HEK293 (cell line): ENCODE results near the gene TRIM33.

ENCODE experiments used
- CTCF ChIP-seq: fragments of 450-650 bp; formaldehyde crosslinking; IDR thresholded peaks from 2 replicates; pipeline ENCODE4 v1.5.1; 2016; ENCODE audit warnings: missing biosample characterization, missing genetic modification characterization
- MEIS1 ChIP-seq: sonication (generic); formaldehyde crosslinking; IDR thresholded peaks from 2 replicates; pipeline ENCODE4 v1.8.1; 2022; ENCODE audit warnings: missing genetic modification reagents, mild to moderate bottlenecking, borderline replicate concordance
- TCF7L2 ChIP-seq: IDR thresholded peaks from 2 replicates; pipeline ENCODE4 v1.6.1; 2011; ENCODE audit warnings: low read depth, mild to moderate bottlenecking, inconsistent platforms, low read length, moderate library complexity, borderline replicate concordance
- ZNF184 ChIP-seq: fragments of 450-650 bp; IDR thresholded peaks from 2 replicates; pipeline ENCODE4 v1.5.1; 2018; ENCODE audit warnings: missing biosample characterization, mild to moderate bottlenecking, missing genetic modification characterization
- ZNF549 ChIP-seq: fragments of 450-650 bp; IDR thresholded peaks from 2 replicates; pipeline ENCODE4 v1.5.1; 2018; ENCODE audit warnings: missing biosample characterization, missing genetic modification characterization, mild to moderate bottlenecking, inconsistent platforms, moderate library complexity

GRCh38 chr1:114490274-114490693 is 20.7 kb downstream of the TRIM33 start:
- TF ChIP-seq ZNF184 (tag by site-specific recombination) (no peak), MEIS1 (CRISPR knock-in tag) (no peak), TCF7L2 (no peak), CTCF (no peak), ZNF549 (tag by site-specific recombination) (no peak)
